GM04503 (cell line): ENCODE measurements around the gene ZDHHC14.

Experiments
- DNase-seq: peaks from one replicate; pipeline ENCODE4 v3.0.0-alpha.2; 2012; ENCODE audit warnings: low read depth

Gene ZDHHC14

GRCh38 chr6:157518397-157519250 lies 137.6 kb downstream of the ZDHHC14 start:
- peak; percentile 64 for DNase-seq

- DNase-seq, result no peak
Measured at GRCh38 chr6:157519255-157520116, 138.5 kb downstream of the ZDHHC14 start.

DNA sequence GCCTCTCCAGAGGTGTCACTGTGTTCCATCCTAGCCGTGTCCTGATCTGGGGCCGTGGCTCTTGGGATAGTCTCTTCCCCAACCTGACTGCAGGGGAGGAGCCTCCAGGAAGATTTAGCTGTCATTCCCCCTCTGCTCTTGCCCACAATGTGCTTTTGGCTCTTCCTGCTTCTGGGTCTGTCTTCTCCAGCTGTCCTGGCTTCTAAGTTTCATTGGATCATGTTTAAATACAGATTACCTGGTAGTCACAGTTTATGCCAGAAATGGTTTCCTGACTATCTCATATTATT lies 139.1 kb downstream of the ZDHHC14 start:
- DNase-seq, result no peak

- no peak for DNase-seq
Measured at GRCh38 chr6:157520596-157521361, 139.8 kb downstream of the ZDHHC14 start.

DNA sequence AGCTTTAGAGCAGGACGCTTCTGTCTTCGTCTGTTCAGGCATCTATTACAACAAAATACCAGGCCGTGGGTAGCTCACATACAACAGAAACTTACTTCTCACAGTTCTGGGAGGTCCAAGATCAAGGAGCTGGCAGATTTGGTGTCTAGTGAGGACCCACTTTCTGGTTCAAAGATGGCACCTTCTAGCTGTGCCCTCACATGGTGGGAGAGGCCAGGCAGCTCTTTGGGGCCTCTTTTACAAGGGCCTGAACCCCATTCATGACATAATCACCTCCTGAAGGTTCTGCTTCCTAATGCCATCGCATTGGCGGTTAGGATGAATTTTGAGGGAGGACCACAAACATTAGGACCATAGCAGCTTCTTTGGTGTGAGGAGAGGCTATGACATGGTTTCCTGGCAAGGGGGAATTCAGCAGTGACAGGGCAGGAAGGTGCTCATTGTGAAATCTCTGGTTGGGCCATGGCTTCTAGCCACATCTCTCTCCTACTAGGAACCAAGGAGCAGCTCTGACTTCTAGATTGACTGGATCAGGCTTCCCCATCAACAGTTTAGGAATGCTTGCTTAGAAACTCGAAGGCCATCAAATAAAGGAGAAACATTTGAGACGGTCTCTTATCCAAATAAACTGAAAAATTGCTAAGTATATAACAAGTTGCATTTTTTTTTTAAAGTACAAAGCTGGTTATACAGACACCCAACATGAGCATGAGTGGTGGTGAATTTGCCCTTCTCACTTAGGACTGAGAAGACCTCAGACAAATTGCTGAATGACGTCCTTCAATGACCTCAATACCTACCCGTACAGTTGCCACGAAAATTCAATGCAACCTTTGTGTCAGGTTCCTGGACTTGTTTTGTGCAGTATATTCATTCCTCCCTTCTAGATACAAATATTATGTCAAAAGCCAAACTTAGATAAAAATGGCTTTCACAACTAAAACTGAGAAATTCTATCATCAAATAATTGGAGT lies 140.7 kb downstream of the ZDHHC14 start:
- no peak for DNase-seq

DNA sequence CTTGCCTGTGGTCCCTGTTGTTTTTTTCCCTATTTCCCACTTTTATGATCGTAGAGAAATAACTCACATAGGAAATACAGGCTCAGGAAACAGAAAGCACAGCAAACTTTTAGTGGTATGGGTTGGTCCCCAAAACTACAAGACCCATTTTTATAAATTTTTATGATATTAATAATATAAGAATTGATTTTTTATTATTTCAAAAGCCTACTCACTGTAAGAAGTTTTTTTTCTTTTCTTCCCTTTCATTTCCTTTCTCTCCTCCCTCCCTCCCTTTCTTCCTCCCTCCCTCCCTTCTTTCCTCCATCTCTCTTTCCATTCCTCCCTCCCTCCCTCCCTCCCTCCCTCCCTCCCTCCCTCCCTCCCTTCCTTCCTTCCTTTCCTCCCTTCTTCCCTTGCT lies 141.5 kb downstream of the ZDHHC14 start:
- DNase-seq, result no peak

DNA sequence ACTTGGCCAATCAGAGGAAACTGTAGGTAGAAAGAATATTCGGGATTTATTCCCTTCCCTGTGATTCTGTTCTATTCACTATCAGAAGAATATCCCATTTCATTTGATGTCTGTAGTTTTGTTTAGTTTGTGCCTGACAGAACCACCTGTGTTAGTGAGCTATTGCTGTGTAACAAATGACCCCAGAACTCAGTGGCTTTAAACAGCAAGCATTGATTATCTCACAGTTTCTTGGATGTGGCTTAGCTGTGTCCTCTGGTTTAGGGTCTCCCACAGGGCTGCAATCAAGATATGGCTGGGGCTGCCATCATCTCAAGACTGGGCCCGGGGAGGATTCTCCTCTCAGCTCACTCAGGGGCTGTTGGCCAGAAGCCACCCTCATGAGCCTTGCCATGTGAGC lies 143.7 kb downstream of the ZDHHC14 start:
- no peak for DNase-seq

GRCh38 chr6:157525292-157525889 lies 144.4 kb downstream of the ZDHHC14 start:
- no peak for DNase-seq

DNA sequence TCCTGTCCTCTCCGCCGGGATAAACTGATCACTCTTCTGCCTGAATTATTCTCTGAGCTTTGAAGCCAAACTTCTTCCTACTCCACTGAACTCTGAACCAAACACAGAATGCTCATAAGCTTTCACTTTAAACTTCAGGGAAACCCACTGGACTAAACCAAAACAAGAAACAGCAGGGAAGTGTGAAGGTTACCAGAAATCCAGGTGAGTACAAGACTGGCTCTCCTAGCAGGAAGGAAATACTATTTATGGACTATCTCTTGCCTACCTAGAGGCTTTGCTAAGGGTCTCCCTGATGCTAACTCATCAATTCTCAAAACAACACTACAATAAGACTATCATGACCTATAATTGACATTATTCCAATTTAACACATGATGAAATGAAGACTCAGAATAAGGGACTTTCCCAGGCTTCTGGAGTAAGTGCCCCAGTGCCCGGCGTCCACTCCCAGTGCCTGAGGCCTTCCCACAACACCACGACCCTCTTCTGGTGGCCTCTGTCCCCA lies 145.0 kb downstream of the ZDHHC14 start:
- no peak for DNase-seq

DNA sequence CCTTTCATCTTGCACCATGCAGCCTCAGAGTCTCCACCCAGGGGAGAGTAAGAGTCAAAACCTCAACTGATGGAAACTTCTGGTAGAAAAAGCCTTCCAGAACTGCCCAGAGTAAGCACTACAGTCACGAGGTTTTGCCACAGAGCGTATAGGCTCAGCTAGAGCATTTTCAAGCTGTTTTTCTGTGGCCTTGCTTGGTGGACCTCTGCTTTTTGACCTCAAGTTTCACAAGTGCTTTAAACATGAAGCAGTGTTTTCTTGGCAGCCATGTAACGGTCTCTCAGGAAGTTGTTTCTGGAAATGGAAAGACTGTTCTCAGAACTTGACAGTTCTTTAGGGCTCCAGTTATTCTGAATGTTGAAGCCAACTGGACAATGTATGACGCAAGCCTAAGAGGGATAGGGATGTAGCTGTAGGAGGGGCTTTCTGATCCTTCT lies 146.5 kb downstream of the ZDHHC14 start:
- DNase-seq, result no peak

DNA sequence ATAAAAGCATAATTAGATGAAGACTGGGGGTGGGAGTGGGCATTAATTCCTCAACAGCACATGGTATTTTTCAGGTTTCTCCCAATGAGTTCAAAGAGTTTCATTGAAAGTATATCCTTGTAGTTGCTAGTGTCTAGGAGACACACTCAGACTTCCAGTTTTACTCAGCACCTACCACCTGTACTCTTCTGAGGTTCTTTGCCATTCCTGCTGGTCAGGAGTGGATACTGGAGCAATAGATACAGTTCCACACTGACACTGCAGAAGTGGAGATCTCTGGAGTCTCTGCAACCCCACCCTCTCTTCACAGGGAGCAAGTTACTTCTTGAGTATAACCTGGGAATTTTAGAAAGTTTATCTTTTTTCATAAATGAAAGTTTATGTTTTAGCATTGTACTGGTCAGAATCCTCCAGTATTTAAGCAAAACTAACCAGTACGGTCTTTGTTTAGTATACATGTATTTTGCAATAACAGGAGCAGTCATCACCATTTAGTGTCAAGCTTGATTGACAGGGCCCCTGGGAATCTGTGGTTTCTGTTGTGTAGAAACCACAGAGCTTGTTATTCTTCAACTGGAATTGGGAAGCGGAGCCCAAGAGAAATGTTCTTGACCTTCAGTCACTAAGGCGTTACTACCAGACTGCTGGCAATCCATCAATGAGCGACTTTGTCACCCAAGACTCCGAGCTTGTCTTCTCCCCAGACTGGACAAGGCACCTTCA lies 148.1 kb downstream of the ZDHHC14 start:
- DNase-seq, result no peak

DNA sequence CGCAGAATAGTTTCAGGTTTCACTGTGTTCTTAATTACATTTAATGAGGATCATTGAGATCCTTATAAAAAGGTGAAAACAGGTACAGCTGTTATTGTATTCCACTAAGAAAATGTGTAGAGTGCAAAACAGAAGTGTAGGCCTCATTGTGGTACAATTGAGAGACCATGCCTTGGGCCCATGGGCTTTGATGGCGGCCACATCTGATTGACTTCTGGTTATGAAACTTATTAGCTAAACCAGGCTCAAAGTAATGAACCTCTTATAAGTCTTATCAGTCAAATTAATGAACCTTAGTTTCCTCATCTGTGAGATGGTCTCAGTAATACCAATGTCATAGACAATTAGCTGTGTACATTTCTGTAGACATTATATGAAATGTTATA lies 148.7 kb downstream of the ZDHHC14 start:
- DNase-seq, result no peak

DNA sequence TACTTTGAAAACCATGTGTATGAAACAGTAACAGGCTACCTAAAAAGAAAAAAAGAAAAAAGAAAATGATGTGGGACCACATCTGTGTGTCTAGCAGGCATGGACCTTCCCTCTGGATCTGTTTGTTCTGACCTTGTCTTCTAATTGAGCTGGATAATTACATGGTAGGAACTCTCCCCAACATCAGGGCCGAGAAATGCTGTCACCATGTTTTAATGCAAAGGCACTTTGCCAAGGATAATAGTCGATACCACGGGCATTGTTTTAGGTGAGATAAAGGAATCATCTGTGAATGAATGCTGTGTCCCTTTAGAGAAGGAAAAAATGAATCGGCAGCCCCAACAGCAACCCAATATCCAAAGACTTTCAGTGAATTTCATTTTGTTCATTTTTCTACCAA lies 149.1 kb downstream of the ZDHHC14 start:
- no peak for DNase-seq

- no peak for DNase-seq
Measured at GRCh38 chr6:157530724-157531168, 149.8 kb downstream of the ZDHHC14 start.

DNA sequence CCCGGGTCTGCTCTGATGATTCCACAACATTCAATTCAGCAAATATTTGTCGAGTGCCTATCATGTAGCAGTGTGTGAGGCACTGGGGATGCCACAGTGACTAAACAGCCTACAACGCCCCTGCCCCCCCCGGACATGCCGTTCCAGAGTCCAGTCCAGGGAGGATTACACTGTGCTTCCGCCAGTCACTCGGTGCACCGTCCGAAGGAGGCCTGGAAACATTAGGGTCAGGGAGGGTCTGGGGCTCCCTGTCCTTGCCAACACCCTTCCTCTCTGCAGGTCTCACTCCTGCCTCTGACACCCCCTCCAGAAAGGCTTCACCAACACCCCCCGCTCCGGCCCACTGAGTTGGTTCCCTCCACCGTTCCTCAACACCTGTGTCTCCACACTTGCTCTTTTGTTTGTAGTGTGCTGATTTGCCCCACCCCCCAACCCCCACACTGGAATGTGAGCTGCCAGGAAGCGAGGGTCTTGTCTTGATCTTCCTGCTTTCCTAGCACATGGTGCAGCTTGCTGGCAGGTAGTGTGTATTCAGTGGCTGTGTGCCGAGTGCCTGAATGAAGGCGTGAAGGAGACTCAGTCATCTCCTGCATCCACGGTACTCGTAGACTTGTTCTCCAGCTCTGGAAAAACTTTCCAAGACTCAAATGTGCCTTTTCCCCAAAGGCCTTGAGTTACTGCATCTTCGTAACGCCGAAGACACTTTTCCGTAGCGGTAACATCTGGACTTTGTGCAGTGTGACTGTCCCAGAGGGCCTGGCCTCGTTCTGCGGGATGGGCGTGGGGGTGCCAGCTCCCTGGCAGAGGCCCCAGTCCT lies 150.4 kb downstream of the ZDHHC14 start:
- DNase-seq, result no peak

DNA sequence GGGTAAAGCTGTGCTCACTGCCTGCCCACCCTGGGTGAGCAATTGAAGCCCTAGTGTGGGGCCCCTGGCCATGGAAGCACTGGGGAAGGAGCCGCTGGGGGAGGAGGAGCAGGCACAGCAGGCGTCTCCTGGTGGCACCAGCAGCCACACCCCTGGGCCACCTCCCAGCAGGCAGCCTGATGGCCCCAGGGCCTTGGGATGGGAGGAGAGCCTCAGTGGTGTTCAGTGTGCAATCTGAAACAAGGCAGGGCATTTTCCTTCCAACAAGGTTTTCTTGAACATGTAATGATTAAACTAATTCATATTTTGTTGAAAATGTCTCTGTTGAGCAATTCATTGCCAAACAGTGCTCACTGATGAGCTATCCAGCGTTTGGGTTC lies 151.0 kb downstream of the ZDHHC14 start:
- DNase-seq, result no peak

DNA sequence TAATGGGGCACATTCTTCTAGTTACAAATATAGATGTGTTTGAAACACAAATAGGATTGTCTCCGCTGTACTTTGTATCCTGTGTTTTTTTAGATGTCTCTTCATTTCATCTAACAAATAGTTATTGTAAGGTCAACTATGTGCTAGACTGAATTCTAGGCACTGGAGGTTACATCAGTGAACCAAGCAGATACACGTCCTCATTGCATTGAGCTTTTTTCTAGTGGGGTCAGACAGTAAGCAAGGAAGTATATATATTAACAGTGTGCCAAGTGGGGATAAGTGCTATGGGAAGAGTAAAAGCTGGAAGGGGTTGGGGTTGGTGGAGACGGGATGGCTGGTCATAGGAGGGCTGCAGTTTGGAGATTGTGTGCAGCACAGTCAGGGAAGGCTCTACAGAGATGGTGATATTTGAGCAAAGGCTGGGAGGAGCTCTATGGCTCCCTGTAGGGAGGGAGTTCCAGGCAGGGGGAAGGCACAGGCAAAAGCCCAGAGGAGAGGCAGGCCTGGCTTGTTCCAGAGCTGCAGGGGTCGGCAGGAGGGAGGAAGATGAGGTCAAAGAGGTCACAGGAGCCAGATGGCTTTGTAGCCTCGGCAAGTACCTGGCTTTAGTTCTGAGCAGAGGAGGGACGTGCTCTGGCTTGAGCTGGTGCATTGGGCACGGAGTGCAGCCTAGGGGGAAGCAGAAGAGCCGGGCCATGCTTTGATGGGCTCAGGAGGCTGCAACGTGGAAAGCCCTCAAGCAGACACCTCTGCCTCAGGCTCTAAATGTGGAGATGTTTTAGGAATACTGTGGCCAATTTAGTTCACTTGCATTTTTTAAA lies 152.3 kb downstream of the ZDHHC14 start:
- no peak for DNase-seq
